MM.1S (cell line): Measurements from ENCODE around the gene HYDIN.

Source experiments
- EZH2 ChIP-seq: fragments of 300-600 bp; sonication (generic); optimal IDR thresholded peaks from 2 replicates; pipeline ENCODE3; 2017; ENCODE audit warnings: low read depth, mild to moderate bottlenecking, antibody characterized with exemption, low read length, mixed read lengths
- TF ChIP-seq, protein P1 (sequence below): fragments of 300-600 bp; sonication (generic); IDR thresholded peaks from 2 replicates; pipeline ENCODE4 v1.5.1; 2016; ENCODE audit warnings: antibody characterized with exemption, low read length, mixed read lengths

DNA sequence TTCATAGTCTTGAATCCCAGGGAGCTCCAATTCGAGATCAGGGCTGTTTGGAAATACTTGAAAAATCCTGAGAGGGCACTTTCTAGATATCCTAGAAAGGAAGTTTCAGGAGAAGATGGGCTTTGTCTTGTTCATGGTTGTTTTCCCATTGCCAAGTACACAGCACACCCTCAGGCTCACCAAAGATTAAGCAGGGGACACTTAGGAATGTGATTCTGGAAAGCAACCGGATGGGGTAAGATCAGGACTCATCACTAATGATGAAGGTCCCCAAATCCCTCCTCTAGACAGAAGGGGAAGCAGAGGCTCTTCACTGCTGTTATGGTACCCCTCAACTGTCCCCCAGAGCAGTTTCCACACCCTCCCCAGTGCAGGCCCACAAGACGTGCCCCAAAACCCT lies 470.3 kb downstream of the HYDIN start:
- TF ChIP-seq, protein P1, sequence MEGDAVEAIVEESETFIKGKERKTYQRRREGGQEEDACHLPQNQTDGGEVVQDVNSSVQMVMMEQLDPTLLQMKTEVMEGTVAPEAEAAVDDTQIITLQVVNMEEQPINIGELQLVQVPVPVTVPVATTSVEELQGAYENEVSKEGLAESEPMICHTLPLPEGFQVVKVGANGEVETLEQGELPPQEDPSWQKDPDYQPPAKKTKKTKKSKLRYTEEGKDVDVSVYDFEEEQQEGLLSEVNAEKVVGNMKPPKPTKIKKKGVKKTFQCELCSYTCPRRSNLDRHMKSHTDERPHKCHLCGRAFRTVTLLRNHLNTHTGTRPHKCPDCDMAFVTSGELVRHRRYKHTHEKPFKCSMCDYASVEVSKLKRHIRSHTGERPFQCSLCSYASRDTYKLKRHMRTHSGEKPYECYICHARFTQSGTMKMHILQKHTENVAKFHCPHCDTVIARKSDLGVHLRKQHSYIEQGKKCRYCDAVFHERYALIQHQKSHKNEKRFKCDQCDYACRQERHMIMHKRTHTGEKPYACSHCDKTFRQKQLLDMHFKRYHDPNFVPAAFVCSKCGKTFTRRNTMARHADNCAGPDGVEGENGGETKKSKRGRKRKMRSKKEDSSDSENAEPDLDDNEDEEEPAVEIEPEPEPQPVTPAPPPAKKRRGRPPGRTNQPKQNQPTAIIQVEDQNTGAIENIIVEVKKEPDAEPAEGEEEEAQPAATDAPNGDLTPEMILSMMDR: no peak
- no peak for TF ChIP-seq EZH2
